HepG2 (cell line): Measurements from ENCODE around the gene NCKAP1. TPM values are rescaled to one million over a fixed set of nuclear protein-coding genes. Genes with fewer than 3 reads are reported as not detected.

Source experiments
- ATAC-seq: fragments of 200-7000 bp; cut with Tn5 transposase; 3 replicates; pipeline ENCODE4 v1.9.1; 2020; ENCODE audit warnings: mild to moderate bottlenecking, moderate library complexity
- BruUV-seq: library from RNA; stranded (reverse); fragments of 400-500 nt; replicated peaks from 2 replicates; lab custom pipeline; 2021; lab: Mats Ljungman, UMichigan
- CTCF ChIA-PET: fragments of 300-600 bp; formaldehyde crosslinking; extraction: SDS; loops from one replicate; lab custom pipeline; 2021; ENCODE audit warnings: low total read pairs, inconsistent platforms, low intra/inter-chr PET ratio; lab: Yijun Ruan, JAX
- POLR2A ChIA-PET: fragments of 350-600 bp; sonication (Branson Sonifier 250); formaldehyde crosslinking; loops from one replicate; lab custom pipeline; 2020; ENCODE audit warnings: antibody characterized with exemption, inconsistent platforms; lab: Yijun Ruan, JAX
- DNase-seq: peaks from one replicate; pipeline ENCODE4 v3.0.0-alpha.2; 2015; ENCODE audit warnings: low spot score
- FAIRE-seq: peaks from 3 replicates; lab custom pipeline; 2011; peaks lifted over from hg19 to GRCh38; lab: Jason Lieb, UNC
- H2AFZ ChIP-seq: one replicate; pipeline ENCODE4 v1.6.1; 2011; ENCODE audit warnings: low read length, inconsistent platforms
- H3K27ac ChIP-seq: fragments of 300-600 bp; 3 replicates; pipeline ENCODE4 v1.8.0; 2011; ENCODE audit warnings: mixed run types, mild to moderate bottlenecking, mixed read lengths, low read length, inconsistent platforms; ENCODE audit not compliant: insufficient read depth; ENCODE audit errors: extremely low read length
- H3K27me3 ChIP-seq, 2 experiments: fragments of 200-600 bp in 1 of 2; 2 replicates in 1 of 2; 3 replicates in 1 of 2; pipeline versions ENCODE4 v1.6.0 to v1.8.0; 2011; ENCODE audit warnings: low read length in 2 of 2, mild to moderate bottlenecking in 2 of 2, moderate library complexity in 2 of 2, inconsistent platforms in 1 of 2; ENCODE audit not compliant: insufficient read depth in 2 of 2, control insufficient read depth in 1 of 2
- H3K36me3 ChIP-seq, 2 experiments: fragments of 200-600 bp in 1 of 2; replicated peaks in 1 of 2; 2 replicates in 1 of 2; 3 replicates in 1 of 2; pipeline versions ENCODE4 v1.5.1 to v1.8.0; 2011; ENCODE audit warnings: low read length in 2 of 2, inconsistent platforms in 1 of 2; ENCODE audit not compliant: insufficient read depth in 2 of 2, control insufficient read depth in 1 of 2
- H3K4me1 ChIP-seq: 2 replicates; pipeline ENCODE4 v1.5.1; 2012; ENCODE audit warnings: low read length, inconsistent platforms; ENCODE audit not compliant: insufficient read depth
- H3K4me2 ChIP-seq: 2 replicates; pipeline ENCODE4 v1.6.0; 2011; ENCODE audit warnings: low read depth, low read length, inconsistent platforms
- H3K4me3 ChIP-seq, 3 experiments: fragments of 200-600 bp in 1 of 3; sonication (generic), shearing (Covaris generic) in 1 of 3; replicated peaks in 1 of 3; 2 replicates each; pipeline ENCODE4 v1.5.1; 2011 to 2016; ENCODE audit warnings: low read length in 3 of 3, inconsistent platforms in 2 of 3, low read depth in 2 of 3, mild to moderate bottlenecking in 2 of 3, control low read depth in 1 of 3, mixed read lengths in 1 of 3; ENCODE audit not compliant: insufficient read depth in 1 of 3
- H3K79me2 ChIP-seq: one replicate; pipeline ENCODE4 v1.6.1; 2011; ENCODE audit warnings: low read length, inconsistent platforms; ENCODE audit not compliant: insufficient read depth
- H3K9ac ChIP-seq: 2 replicates; pipeline ENCODE4 v1.6.0; 2011; ENCODE audit warnings: mild to moderate bottlenecking, low read depth, low read length, inconsistent platforms; ENCODE audit not compliant: insufficient read depth
- H3K9me3 ChIP-seq: 2 replicates; pipeline ENCODE4 v1.5.1; 2012; ENCODE audit warnings: mild to moderate bottlenecking, low read length
- H4K20me1 ChIP-seq: 2 replicates; pipeline ENCODE4 v1.6.0; 2011; ENCODE audit warnings: inconsistent platforms, mild to moderate bottlenecking, low read length, moderate library complexity; ENCODE audit not compliant: insufficient read depth
- ATF1 ChIP-seq: IDR thresholded peaks from 2 replicates; pipeline ENCODE4 v1.6.1; 2016; ENCODE audit warnings: mild to moderate bottlenecking, control low read depth
- MATR3 ChIP-seq: sonication (generic); formaldehyde crosslinking; IDR thresholded peaks from 2 replicates; pipeline ENCODE4 v1.4.0; 2020; ENCODE audit warnings: missing genetic modification reagents
- NCOR1 ChIP-seq: fragments of 200-600 bp; sonication (generic); IDR thresholded peaks from 2 replicates; pipeline ENCODE4 v1.7.0; 2017; ENCODE audit warnings: antibody characterized with exemption, low read length, borderline replicate concordance
- SOX13 ChIP-seq, 3 experiments: fragments of 450-650 bp in 1 of 3; sonication (generic) in 1 of 3; formaldehyde crosslinking in 1 of 3; IDR thresholded peaks in 2 of 3; conservative IDR thresholded peaks in 1 of 3; 2 replicates each; pipeline versions ENCODE4 v1.5.0 to v1.6.1; 2016 to 2020; ENCODE audit warnings: antibody characterized with exemption in 1 of 3, mild to moderate bottlenecking in 1 of 3, missing compliant biosample characterization in 1 of 3, missing genetic modification reagents in 1 of 3, moderate library complexity in 1 of 3
- TBX3 ChIP-seq: fragments of 450-650 bp; IDR thresholded peaks from 2 replicates; pipeline ENCODE4 v1.6.1; 2017; ENCODE audit warnings: antibody characterized with exemption, mild to moderate bottlenecking, inconsistent platforms, borderline replicate concordance
- ZMYM4 ChIP-seq: sonication (generic); formaldehyde crosslinking; IDR thresholded peaks from 2 replicates; pipeline ENCODE4 v1.8.1; 2023; ENCODE audit warnings: mild to moderate bottlenecking, missing genetic modification reagents
- ZNF121 ChIP-seq: sonication (generic); formaldehyde crosslinking; IDR thresholded peaks from 2 replicates; pipeline ENCODE4 v1.5.0; 2020; ENCODE audit warnings: mild to moderate bottlenecking, missing genetic modification reagents
- ZNF24 ChIP-seq: fragments of 450-650 bp; IDR thresholded peaks from 2 replicates; pipeline ENCODE4 v1.6.1; 2017; ENCODE audit warnings: antibody characterized with exemption, mild to moderate bottlenecking
- ZNF607 ChIP-seq: sonication (generic); formaldehyde crosslinking; IDR thresholded peaks from 2 replicates; pipeline ENCODE4 v1.5.1; 2020; ENCODE audit warnings: missing genetic modification reagents, mild to moderate bottlenecking, borderline replicate concordance
- WGBS: methylation state at CpG from one replicate; pipeline ENCODE4 v1.1.6; 2017; ENCODE audit warnings: low lambda C conversion rate; 5-methylcytosine and 5-hydroxymethylcytosine counted together
- in situ Hi-C: cut with HindIII; loops from 2 replicates; pipeline ENCODE4 v1.10.0; 2017; ENCODE audit warnings: low pct_unique_long_range_greater_than_20kb; ENCODE audit not compliant: extremely low pct_ligation_motif_present
- intact Hi-C: fragments of 100-400 bp; cut with micrococcal nuclease; formaldehyde crosslinking; loops from one replicate; pipeline ENCODE4 v1.10.0; 2022; ENCODE audit not compliant: unreplicated experiment
- polyA plus RNA-seq, 8 experiments: library from polyadenylated mRNA; depleted of rRNA in 3 of 8; stranded (reverse) in 7 of 8; unstranded in 1 of 8; fragments of >200 nt; fragmentation: Illumina TruSeq in 4 of 8; extraction: Trizol in 4 of 8; gene quantifications; 2 replicates each; pipeline versions ENCODE4 v1.2.1 to v1.2.3, GENCODE V29; 2011 to 2016; ENCODE audit warnings: low read depth in 4 of 8, missing spikeins in 1 of 8, mixed read lengths in 1 of 8; ENCODE audit not compliant: insufficient read depth in 1 of 8
- total RNA-seq, 5 experiments: library from RNA; depleted of rRNA; stranded (reverse); fragments of >200 nt; fragmentation: Illumina TruSeq; extraction: Trizol; gene quantifications; 2 replicates each; pipeline ENCODE4 v1.2.3, GENCODE V29; 2016; ENCODE audit warnings: low read depth in 1 of 5
- TF ChIP-seq, protein P1 (sequence below): IDR thresholded peaks from 2 replicates; pipeline ENCODE4 v1.6.1; 2016; ENCODE audit warnings: control low read depth
- TF ChIP-seq, protein P2 (sequence below): sonication (generic); formaldehyde crosslinking; IDR thresholded peaks from 2 replicates; pipeline ENCODE4 v1.4.0; 2020; ENCODE audit warnings: mild to moderate bottlenecking, missing genetic modification reagents

NCKAP1 gene
- total and polyA plus RNA-seq, 2 of the 13 experiments (the other 11 are each of a cell fraction or from before 2014, with no cell fraction given) = 72.1 to 96.3 TPM

DNA sequence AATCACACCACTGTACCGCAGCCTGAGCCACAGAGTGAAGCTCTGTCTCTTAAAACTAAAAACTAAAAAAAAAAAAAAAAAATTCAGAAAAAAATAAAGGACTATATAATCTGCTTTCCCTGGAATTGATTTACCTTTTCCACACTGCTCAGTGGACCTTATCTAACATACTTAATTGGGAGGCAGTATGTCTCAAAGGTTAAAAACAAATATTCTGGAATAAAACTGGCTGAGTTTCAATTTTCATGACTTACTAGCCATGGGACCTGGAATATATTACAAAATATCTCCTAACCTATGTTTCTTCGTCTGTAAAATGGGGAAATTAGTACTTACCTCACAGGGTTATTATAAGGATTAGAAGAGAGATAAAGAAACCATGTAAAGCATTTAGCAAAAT is 11.8 kb downstream of the NCKAP1 start:
- Histone ChIP-seq H3K27me3 (no peaks in the 10 kb centered on the region), H3K4me2 (no peak overlapping the region), H3K9me3 (no peaks in the 10 kb centered on the region), H3K4me3 (no peak overlapping the region), H2AFZ (no peak overlapping the region), H3K36me3 (peaks cover 3 to 22% of the 10 kb centered on the region in 2 experiments; a peak in 3 of 5 replicates), H3K9ac (no peak overlapping the region), H4K20me1 (peaks cover 25% of the 10 kb centered on the region), H3K4me1 (peaks cover 22% of the 10 kb centered on the region; the same call in 1 of the 2 replicates), H3K79me2 (peaks cover 96% of the 10 kb centered on the region), H3K27ac (no peak overlapping the region)
- no peak; the same call in 2 of the 3 replicates for ATAC-seq
- in situ Hi-C loops (no loop called here), intact Hi-C loops (no loop called here)
- no TSS peak for BruUV-seq
- 94% methylated on average over 2 of the region's 2 CpGs for WGBS
- FAIRE-seq = no peak
- DNase-seq = no peak
- TF ChIP-seq ZNF607 = no peak
- TF ChIP-seq ATF1 (CRISPR knock-in tag) = no peak
- no peak for TF ChIP-seq MATR3 (CRISPR knock-in tag)
- TF ChIP-seq ZNF24 = no peak
- TF ChIP-seq NCOR1 = no peak
- TF ChIP-seq, protein P1, sequence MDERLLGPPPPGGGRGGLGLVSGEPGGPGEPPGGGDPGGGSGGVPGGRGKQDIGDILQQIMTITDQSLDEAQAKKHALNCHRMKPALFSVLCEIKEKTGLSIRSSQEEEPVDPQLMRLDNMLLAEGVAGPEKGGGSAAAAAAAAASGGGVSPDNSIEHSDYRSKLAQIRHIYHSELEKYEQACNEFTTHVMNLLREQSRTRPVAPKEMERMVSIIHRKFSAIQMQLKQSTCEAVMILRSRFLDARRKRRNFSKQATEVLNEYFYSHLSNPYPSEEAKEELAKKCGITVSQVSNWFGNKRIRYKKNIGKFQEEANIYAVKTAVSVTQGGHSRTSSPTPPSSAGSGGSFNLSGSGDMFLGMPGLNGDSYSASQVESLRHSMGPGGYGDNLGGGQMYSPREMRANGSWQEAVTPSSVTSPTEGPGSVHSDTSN (CRISPR knock-in tag) = no peak
- TF ChIP-seq, protein P2, sequence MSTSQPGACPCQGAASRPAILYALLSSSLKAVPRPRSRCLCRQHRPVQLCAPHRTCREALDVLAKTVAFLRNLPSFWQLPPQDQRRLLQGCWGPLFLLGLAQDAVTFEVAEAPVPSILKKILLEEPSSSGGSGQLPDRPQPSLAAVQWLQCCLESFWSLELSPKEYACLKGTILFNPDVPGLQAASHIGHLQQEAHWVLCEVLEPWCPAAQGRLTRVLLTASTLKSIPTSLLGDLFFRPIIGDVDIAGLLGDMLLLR = no peak
- ChIA-PET POLR2A (interaction anchor here (1.3 kb wide), 1 partner anchor 53 kb away, joined by 4 read pairs; the partner anchor contains the start of gene DUSP19), CTCF (no interaction called here)

DNA sequence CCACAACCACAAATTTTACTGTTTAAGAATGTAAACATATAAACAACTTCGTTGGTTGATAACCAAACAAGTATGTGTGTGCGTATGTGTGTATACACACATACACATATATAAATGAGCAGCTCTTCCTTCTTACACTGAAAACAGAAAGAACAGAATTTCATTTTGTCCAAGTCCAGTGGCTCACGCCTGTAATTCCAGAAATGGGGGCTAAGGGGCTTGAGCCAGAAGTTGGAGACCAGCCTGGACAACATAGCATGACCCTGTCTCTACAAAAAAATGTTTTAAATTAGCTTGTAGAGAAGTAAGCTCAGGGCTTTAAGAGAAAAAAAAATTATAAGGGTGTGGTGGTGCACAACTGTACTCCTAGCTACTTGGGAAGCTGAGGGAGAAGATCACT is 12.3 kb downstream of the NCKAP1 start:
- Histone ChIP-seq H4K20me1 (peaks cover 23% of the 10 kb centered on the region), H3K4me2 (no peak overlapping the region), H3K27me3 (no peaks in the 10 kb centered on the region), H3K27ac (no peak overlapping the region), H3K4me3 (no peak overlapping the region), H3K9me3 (no peaks in the 10 kb centered on the region), H3K4me1 (peaks cover 21% of the 10 kb centered on the region; the same call in 1 of the 2 replicates), H3K9ac (no peak overlapping the region), H2AFZ (no peak overlapping the region), H3K36me3 (peaks cover 3 to 26% of the 10 kb centered on the region in 2 experiments; a peak in 3 of 5 replicates), H3K79me2 (peaks cover 96% of the 10 kb centered on the region)
- in situ Hi-C loops (no loop called here), intact Hi-C loops (no loop called here)
- ATAC-seq = no peak
- BruUV-seq = no TSS peak
- WGBS = 98% methylated on average over 3 of the region's 3 CpGs
- no peak for DNase-seq
- POLR2A ChIA-PET = interaction anchor here (1.3 kb wide), 1 partner anchor 53 kb away, joined by 4 read pairs; the partner anchor contains the start of gene DUSP19
- FAIRE-seq = no peak
- CTCF ChIA-PET = no interaction called here
- TF ChIP-seq ZNF121 (peak; percentile 46; the same call in 1 of the 2 replicates), SOX13 (IDR thresholded peaks at IDR 0.05) (no peak), SOX13 (CRISPR knock-in tag; conservative IDR thresholded peaks at IDR 0.05 in 1 of 2, IDR thresholded peaks at IDR 0.05 in 1 of 2) (no peak), ZMYM4 (CRISPR knock-in tag) (no peak), TBX3 (no peak)
